Mucosa of stomach (tissue), 1 donor: ENCODE data around the gene INPP5A.
"Not testable (repeated sequence)": the region's sequence is repeated elsewhere in the genome, so short reads cannot be mapped to it uniquely, and the experiment has no call there.

ENCODE experiments used
- H3K27me3 ChIP-seq: one replicate; pipeline ENCODE4 v1.7.0; 2013; ENCODE audit warnings: mild to moderate bottlenecking, low read length; ENCODE audit not compliant: control insufficient read depth, insufficient read depth
- H3K36me3 ChIP-seq: one replicate; pipeline ENCODE4 v1.7.0; 2013; ENCODE audit warnings: low read length; ENCODE audit not compliant: control insufficient read depth, insufficient read depth
- H3K4me1 ChIP-seq: one replicate; pipeline ENCODE4 v1.7.0; 2013; ENCODE audit warnings: mild to moderate bottlenecking, low read length; ENCODE audit not compliant: control insufficient read depth, insufficient read depth
- H3K4me3 ChIP-seq: one replicate; pipeline ENCODE4 v1.7.0; 2013; ENCODE audit warnings: low read length
- H3K9ac ChIP-seq: one replicate; pipeline ENCODE4 v1.7.0; 2013; ENCODE audit warnings: mild to moderate bottlenecking, low read length, moderate library complexity
- H3K9me3 ChIP-seq: one replicate; pipeline ENCODE4 v1.7.0; 2013; ENCODE audit warnings: mild to moderate bottlenecking, low read length, moderate library complexity; ENCODE audit not compliant: control insufficient read depth
- donor health status: Pancreatic carcinoma.

Gene INPP5A

DNA sequence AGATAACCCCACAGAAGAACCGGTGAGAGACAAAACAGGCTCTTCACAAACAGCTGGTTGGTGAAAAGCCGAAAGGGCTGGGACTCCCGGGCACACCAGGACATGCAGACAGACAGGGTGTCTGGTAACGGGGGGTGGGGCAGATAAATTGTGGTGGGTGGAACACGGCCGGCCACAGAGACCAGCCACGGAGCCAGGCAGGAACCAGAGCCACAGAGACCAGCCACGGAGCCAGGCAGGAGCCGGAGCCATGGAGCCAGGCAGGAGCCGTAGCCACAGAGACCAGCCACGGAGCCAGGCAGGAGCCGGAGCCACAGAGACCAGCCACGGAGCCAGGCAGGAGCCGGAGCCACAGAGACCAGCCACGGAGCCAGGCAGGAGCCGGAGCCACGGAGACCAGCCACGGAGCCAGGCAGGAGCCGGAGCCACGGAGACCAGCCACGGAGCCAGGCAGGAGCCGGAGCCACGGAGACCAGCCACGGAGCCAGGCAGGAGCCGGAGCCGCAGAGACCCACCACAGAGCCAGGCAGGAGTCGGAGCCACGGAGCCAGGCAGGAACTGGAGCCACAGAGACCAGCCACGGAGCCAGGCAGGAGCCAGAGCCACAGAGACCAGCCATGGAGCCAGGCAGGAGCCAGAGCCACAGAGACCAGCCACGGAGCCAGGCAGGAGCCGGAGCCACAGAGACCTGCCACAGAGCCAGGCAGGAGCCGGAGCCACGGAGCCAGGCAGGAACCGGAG is 288.4 kb downstream of the INPP5A start:
- not testable (repeated sequence) for H3K4me3 ChIP-seq, H3K36me3 ChIP-seq, H3K4me1 ChIP-seq

DNA sequence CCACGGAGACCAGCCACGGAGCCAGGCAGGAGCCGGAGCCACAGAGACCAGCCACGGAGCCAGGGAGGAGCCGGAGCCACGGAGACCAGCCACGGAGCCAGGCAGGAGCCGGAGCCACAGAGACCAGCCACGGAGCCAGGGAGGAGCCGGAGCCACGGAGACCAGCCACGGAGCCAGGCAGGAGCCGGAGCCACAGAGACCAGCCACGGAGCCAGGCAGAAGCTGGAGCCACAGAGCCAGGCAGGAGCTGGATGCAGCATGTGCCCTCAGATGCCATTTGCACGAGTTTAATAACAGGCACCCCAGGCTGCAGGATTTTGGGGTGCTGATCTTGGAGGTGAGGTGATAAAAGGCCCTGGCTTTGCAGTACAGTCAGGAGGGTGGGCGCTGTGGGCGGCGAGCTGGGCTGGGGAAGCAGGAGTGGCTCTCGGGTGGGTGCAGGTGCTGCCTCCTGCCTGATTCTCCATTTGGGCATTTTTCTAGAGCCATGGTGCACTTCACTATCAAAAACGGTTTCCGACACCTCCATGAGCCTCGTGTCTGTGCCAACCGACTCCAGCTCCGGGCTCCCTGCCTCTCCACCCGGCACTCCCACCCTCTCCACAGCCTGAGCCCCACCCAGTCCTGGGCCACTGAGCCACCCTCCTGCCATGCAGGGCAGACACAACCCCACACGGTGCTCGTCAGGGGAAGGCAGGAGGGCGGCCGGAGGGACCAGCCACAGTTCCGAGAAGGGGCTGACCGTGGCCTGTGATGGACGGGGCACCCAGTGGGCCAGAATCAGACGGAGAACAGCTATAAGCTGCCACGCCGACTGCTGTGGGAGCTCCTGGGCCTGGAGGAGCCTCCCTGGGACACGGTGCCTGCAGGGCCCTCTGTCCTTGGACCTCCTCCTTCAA is 289.2 kb downstream of the INPP5A start:
- peaks cover 13% of the 10 kb centered on the region for H3K27me3 ChIP-seq
- H3K9ac ChIP-seq: no peak overlapping the region
- no peak overlapping the region for H3K4me3 ChIP-seq
- H3K4me1 ChIP-seq: no peaks in the 10 kb centered on the region
- no peaks in the 10 kb centered on the region for H3K9me3 ChIP-seq
- no peaks in the 10 kb centered on the region for H3K36me3 ChIP-seq

More for the DNA sequence above, 288.4 kb downstream of the INPP5A start:
- not testable (repeated sequence) for H3K27me3 ChIP-seq, H3K9ac ChIP-seq, H3K9me3 ChIP-seq

DNA sequence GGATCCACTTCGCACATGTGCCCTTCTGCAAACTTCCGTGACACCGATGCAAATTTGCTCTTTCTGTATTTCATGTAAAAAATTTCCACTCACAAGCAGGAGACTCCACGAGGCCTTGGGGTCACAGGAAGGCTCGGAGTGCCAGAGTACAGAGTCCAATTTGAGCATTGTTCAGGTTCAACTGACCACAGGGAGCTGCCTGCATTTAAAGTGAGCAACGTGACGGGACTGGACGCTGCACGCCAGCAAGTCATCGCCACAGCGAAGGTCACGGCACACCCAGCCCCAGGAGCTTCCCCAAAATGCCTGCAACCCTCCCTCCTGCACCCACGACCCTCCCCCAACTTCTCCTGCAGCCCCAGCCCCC is 289.8 kb downstream of the INPP5A start:
- Histone ChIP-seq H3K9me3 (no peaks in the 10 kb centered on the region), H3K9ac (no peak overlapping the region), H3K4me3 (no peak overlapping the region), H3K27me3 (peaks cover 15% of the 10 kb centered on the region), H3K4me1 (no peaks in the 10 kb centered on the region), H3K36me3 (no peaks in the 10 kb centered on the region)

- Histone ChIP-seq H3K27me3 (peaks cover 18% of the 10 kb centered on the region), H3K36me3 (no peaks in the 10 kb centered on the region), H3K9ac (no peak overlapping the region), H3K9me3 (no peaks in the 10 kb centered on the region), H3K4me1 (no peaks in the 10 kb centered on the region), H3K4me3 (no peak overlapping the region)
Measured at GRCh38 chr10:132827861-132828539, 290.4 kb downstream of the INPP5A start.

GRCh38 chr10:132828681-132829080 is 291.1 kb downstream of the INPP5A start:
- no peak overlapping the region for H3K9ac ChIP-seq
- peaks cover 23% of the 10 kb centered on the region for H3K27me3 ChIP-seq
- no peak overlapping the region for H3K4me3 ChIP-seq
- no peaks in the 10 kb centered on the region for H3K36me3 ChIP-seq
- H3K4me1 ChIP-seq: no peaks in the 10 kb centered on the region
- no peaks in the 10 kb centered on the region for H3K9me3 ChIP-seq

DNA sequence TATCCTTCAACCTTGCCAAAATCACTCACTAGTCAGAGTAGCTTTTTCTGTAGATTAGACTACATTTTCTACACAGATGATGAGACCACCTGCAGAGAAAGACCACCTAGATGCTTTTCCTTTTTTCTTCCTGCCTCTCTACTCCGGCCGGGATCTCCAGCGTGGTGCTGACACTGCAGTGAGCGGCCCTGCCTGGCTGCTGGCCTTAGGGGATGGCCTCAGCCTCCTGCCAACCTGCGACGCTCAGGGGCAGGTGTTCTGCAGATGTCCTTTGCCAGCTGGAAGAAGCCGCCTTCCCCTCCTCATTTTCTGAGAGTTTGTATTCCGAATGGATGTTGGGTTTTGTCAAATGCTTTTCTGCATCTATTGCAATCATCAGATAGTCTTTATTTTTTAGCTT is 291.8 kb downstream of the INPP5A start:
- Histone ChIP-seq H3K36me3 (no peaks in the 10 kb centered on the region), H3K9me3 (no peaks in the 10 kb centered on the region), H3K4me1 (no peaks in the 10 kb centered on the region), H3K27me3 (peaks cover 30% of the 10 kb centered on the region), H3K9ac (no peak overlapping the region), H3K4me3 (no peak overlapping the region)

DNA sequence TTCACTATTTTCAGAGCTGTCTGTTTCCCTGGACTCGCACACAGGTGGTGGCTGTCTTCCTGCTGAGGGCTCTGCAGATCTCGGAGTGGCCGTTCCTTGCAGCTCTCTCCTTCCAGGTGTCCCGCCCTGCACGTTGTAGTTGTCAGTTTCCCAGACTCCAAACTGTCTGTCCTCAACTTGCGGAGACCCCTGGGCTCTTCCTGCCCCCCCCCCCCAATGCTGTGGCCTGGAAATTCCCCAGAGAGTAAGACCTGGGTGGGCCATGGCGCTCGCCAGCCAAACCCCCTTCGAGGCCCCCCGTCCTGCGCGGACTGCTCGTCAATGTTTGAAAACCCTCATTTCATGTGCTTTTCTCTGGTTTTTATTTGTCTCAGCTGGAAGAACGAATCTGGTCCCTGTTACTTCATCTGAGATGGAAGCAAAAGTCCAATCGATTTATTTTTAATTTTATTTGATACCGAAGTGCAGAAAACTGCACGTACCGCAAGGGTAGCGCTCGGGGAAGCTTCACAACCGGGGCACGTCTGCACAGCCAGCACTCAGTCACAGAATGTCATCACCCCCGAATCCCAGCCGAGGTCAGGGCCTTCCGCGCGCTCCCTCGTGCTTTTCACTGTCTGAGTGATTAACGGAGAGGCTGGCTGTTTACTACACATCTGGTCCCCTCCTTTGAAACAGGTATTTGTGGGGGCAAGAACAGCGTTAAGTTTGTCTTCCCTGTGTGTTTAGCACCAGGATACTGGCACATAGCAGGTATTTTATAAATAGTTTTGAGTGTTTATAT is 294.8 kb downstream of the INPP5A start:
- no peaks in the 10 kb centered on the region for H3K36me3 ChIP-seq
- no peak overlapping the region for H3K4me3 ChIP-seq
- H3K9ac ChIP-seq: no peak overlapping the region
- peaks cover 12% of the 10 kb centered on the region for H3K4me1 ChIP-seq
- no peaks in the 10 kb centered on the region for H3K9me3 ChIP-seq
- H3K27me3 ChIP-seq: peaks cover 45% of the 10 kb centered on the region
